ENCODE data around the gene TRAF7.
A peak's percentile ranks its signal among the peaks of the same experiment; 100 is the strongest.
"Not testable (repeated sequence)": the region's sequence is repeated elsewhere in the genome, so short reads cannot be mapped to it uniquely, and the experiment has no call there.

Gene TRAF7

DNA sequence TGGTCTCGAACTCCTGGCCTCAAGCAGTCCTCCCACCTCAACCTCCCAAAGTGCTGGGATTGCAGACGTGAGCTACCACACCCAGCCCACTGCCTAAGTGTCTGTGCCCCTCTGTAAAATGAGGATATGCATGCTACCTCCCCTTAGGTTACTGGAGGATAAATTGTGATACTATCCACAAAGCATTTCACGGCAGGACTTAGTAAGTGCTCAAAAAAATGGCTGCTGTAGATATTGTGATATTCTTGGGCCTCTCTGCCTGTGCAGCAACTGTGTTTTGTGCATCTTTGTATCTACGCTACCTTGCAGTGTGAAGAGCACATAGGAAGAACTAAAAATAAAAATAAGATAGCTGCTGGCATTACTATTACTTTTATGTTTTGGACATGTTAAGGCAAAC is 42.7 kb downstream of the TRAF7 start:
- H3K36me3 ChIP-seq (ENCODE audit: control insufficient read depth, insufficient read depth, low read length) = no peaks in the 10 kb centered on the region
- H3K4me1 ChIP-seq (ENCODE audit: control insufficient read depth, insufficient read depth, low read length) = peaks cover 10% of the 10 kb centered on the region
- WGBS, 2 experiments = 80 to 83% methylated on average over 4 of the region's 4 CpGs
- no peak overlapping the region for H3K27ac ChIP-seq (ENCODE audit: insufficient read depth, low read depth, low read length, poor library complexity, severe bottlenecking)
- no peak overlapping the region for H3K4me3 ChIP-seq (ENCODE audit: insufficient read depth, low read depth, low read length)
- H3K9me3 ChIP-seq (ENCODE audit: control insufficient read depth, low read length) = no peaks in the 10 kb centered on the region
- H3K27me3 ChIP-seq (ENCODE audit: control insufficient read depth, insufficient read depth, low read length, poor library complexity, severe bottlenecking) = peaks cover 65% of the 10 kb centered on the region

DNA sequence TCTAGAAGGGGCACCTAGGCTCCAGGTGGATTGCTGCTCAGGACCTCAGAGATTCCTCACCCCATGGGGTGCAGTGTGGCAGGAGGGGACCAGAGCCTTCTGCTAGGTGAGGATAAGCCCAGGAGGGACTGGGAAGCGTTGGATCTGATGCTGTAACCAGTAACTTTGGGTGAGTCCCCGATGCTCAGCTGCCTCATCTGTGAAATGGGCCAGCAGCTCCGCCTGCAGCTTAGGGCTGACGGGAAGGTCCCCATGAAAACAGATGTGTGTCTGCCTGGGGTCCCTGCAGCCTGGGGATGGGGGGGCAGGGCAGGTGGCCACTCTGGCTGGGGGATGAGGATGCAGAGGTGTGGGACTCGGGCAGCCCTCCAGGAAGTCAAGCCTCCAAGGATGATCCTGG is 43.5 kb downstream of the TRAF7 start:
- H3K4me1 ChIP-seq (ENCODE audit: control insufficient read depth, insufficient read depth, low read length) = peaks cover 10% of the 10 kb centered on the region
- peaks cover 65% of the 10 kb centered on the region for H3K27me3 ChIP-seq (ENCODE audit: control insufficient read depth, insufficient read depth, low read length, poor library complexity, severe bottlenecking)

DNA sequence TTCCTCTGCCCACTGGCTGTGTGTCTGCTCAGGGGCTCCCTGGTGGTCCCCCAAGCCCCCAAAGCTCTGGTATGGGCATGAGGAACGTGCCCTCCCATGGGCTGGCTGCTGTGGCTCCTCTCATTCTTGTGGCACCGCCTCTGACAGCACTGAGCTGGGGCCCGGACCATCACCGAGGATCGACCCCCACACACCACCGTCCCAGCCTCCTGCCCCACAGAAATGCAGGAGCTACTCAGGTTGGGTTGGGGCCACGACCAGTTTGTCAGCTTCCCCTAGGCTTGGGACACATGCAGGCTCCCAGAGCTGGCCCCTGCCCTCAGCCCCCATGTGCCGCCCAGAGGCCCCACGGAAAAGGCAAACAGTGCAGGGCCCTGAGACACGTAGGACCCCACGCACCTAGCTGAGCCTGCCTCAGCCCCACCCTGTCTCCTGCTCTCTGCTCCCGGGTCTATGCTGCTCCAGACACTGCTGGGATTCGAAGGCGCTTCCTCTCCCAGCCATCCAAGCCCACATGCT is 44.1 kb downstream of the TRAF7 start:
- no peak overlapping the region for H3K4me3 ChIP-seq (ENCODE audit: insufficient read depth, low read depth, low read length)
- peaks cover 62% of the 10 kb centered on the region for H3K27me3 ChIP-seq (ENCODE audit: control insufficient read depth, insufficient read depth, low read length, poor library complexity, severe bottlenecking)
- no peaks in the 10 kb centered on the region for H3K36me3 ChIP-seq (ENCODE audit: control insufficient read depth, insufficient read depth, low read length)
- peaks cover 10% of the 10 kb centered on the region for H3K4me1 ChIP-seq (ENCODE audit: control insufficient read depth, insufficient read depth, low read length)
- no peak overlapping the region for H3K27ac ChIP-seq (ENCODE audit: insufficient read depth, low read depth, low read length, poor library complexity, severe bottlenecking)
- no peaks in the 10 kb centered on the region for H3K9me3 ChIP-seq (ENCODE audit: control insufficient read depth, low read length)
- WGBS, 2 experiments = 72 to 76% methylated on average over 14 of the region's 14 CpGs

More for the DNA sequence above, 43.5 kb downstream of the TRAF7 start:
- WGBS, 2 experiments = 79 to 81% methylated on average over 5 of the region's 5 CpGs
- H3K9me3 ChIP-seq (ENCODE audit: control insufficient read depth, low read length) = no peaks in the 10 kb centered on the region
- H3K4me3 ChIP-seq (ENCODE audit: insufficient read depth, low read depth, low read length) = no peak overlapping the region
- no peaks in the 10 kb centered on the region for H3K36me3 ChIP-seq (ENCODE audit: control insufficient read depth, insufficient read depth, low read length)
- no peak overlapping the region for H3K27ac ChIP-seq (ENCODE audit: insufficient read depth, low read depth, low read length, poor library complexity, severe bottlenecking)

DNA sequence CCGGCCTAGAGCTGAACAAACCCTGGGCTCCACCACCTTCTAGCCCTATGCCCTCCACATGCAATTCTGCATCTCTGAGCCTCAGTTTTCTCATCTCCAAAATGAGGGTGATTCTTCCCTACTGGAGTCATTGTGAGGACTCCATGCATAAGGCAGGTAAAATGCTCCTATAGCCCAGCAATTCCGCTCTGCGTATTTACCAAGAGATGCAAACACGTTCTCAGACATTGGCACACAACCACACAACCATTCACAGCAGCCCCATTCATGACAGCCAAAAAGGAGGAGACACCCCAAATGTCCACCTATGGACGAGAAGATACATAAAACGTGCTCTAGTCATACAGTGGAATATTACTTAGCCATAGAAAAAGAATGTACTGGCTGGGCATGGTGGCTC is 44.7 kb downstream of the TRAF7 start:
- Histone ChIP-seq H3K36me3 (ENCODE audit: control insufficient read depth, insufficient read depth, low read length) (no peaks in the 10 kb centered on the region), H3K9me3 (ENCODE audit: control insufficient read depth, low read length) (no peaks in the 10 kb centered on the region), H3K4me3 (ENCODE audit: insufficient read depth, low read depth, low read length) (no peak overlapping the region), H3K27me3 (ENCODE audit: control insufficient read depth, insufficient read depth, low read length, poor library complexity, severe bottlenecking) (peaks cover 55% of the 10 kb centered on the region), H3K27ac (ENCODE audit: insufficient read depth, low read depth, low read length, poor library complexity, severe bottlenecking) (no peak overlapping the region), H3K4me1 (ENCODE audit: control insufficient read depth, insufficient read depth, low read length) (peaks cover 6% of the 10 kb centered on the region)
- 87 to 90% methylated on average over 6 of the region's 6 CpGs for WGBS, 2 experiments

DNA sequence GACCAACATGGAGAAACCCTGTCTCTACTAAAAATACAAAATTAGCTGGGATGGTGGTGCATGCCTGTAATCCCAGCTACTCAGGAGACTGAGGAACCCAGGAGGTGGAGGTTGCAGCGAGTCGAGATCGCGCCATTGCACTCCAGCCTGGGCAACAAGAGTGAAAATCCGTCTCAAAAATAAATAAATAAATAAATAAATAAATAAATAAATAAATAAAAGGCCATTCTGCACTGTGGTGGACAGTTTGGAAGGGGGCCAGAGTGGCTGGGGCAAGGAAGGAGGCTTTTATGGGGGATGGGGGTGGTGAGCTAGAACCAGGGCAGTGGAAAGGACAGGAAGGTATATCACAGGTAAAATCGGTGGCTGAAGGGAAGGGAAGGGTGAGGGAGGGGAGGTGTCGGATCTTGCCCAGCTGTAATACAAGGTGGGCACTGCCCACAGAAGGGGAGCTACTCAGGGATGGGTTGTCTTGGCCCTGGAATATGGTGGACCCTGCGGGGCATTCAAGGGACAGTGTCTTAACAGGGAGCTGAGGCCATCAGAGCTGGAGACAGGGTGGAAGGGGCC is 47.6 kb downstream of the TRAF7 start:
- H3K9me3 ChIP-seq (ENCODE audit: control insufficient read depth, low read length); H3K4me3 ChIP-seq (ENCODE audit: insufficient read depth, low read depth, low read length); H3K27ac ChIP-seq (ENCODE audit: insufficient read depth, low read depth, low read length, poor library complexity, severe bottlenecking); H3K4me1 ChIP-seq (ENCODE audit: control insufficient read depth, insufficient read depth, low read length): not testable (repeated sequence)
- H3K27me3 ChIP-seq (ENCODE audit: control insufficient read depth, insufficient read depth, low read length, poor library complexity, severe bottlenecking) = peaks cover 30% of the 10 kb centered on the region
- H3K36me3 ChIP-seq (ENCODE audit: control insufficient read depth, insufficient read depth, low read length) = peaks cover 13% of the 10 kb centered on the region
- WGBS, 2 experiments = 93 to 95% methylated on average over 7 of the region's 8 CpGs

DNA sequence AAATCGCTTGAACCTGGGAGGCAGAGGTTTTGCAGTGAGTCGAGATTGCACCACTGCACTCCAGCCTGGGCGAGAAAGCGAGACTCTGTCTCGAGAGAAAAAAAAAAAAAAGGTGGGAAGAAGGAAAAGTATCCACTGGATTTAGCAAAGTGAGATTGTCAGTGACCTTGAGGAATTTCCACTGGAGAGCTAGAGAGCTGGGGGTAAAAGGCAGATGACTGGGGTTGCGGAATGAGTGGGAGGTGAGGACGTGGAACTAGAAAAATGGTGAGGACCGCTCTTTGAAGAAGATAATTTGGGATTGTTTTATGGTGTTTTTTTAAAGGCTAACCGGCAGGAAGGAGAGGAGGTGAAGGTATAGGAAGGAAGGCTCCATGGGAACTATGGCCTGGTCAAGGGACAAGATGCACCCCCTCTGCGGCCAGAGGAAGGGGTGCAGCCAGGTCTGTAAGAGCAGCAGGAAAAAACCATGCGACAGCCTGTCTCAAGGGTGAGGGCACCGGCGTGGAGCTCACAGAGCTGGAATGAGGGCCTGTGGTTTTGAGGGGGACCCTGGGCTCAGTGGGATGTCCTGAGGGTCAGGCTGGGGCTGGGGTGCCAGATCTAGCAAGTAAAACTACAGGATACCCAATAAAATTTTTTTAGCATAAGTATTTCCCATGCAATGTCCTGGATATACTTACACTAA is 49.0 kb downstream of the TRAF7 start:
- H3K4me3 ChIP-seq (ENCODE audit: insufficient read depth, low read depth, low read length) = peak overlapping the region; percentile 92
- no peaks in the 10 kb centered on the region for H3K9me3 ChIP-seq (ENCODE audit: control insufficient read depth, low read length)
- H3K36me3 ChIP-seq (ENCODE audit: control insufficient read depth, insufficient read depth, low read length) = peaks cover 20% of the 10 kb centered on the region
- H3K4me1 ChIP-seq (ENCODE audit: control insufficient read depth, insufficient read depth, low read length) = no peaks in the 10 kb centered on the region
- H3K27ac ChIP-seq (ENCODE audit: insufficient read depth, low read depth, low read length, poor library complexity, severe bottlenecking) = no peak overlapping the region
- H3K27me3 ChIP-seq (ENCODE audit: control insufficient read depth, insufficient read depth, low read length, poor library complexity, severe bottlenecking) = peaks cover 16% of the 10 kb centered on the region
- 81 to 82% methylated on average over 13 of the region's 13 CpGs for WGBS, 2 experiments

DNA sequence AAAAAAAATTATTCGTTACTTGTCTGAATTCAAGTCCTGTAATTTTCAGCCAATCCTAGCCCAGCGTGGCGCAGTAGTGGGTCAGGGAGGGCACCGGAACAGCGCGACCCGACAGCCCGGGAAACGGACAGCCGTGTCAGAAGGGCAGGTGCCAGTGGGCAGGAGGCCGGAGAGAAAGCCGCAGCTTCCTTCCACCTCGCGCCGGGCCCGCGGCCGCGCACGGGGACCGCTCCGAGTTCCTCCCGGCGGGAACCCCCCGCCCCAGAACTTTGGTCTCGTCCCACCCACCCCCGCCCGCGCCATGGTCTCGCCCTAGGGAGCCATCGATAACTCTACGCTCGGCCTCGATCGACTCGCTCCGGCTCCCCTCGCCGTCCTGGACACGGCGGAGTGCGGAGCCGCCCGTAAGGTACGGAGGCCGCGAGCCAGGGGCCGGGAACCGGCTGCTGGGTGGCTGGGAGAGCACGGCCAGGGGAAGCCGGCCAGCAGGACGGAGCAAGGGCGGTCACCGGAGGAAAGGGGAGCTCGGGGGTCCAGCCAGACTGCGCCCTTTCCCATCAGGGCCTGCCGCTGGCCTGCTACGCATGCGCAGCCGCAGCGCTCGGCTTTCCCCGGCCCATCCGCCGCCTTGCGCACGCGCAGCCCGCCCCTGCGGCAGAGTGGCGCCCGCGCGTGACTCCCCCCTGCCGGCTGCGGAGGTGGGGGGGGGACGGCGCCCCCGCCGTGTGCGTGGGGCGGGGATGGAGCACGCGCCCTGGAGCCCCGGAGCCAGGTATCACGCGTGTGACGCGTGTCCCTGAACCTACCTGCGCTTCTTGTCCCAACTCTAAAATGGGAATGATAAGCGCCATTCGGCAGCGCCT is 49.8 kb downstream of the TRAF7 start, which contains the start of gene MLST8:
Gene MLST8, plus strand, starts transcription at position 351 of the 863 bp plus-strand sequence. CDS start 632 bp downstream, outside the sequence.
- H3K4me3 ChIP-seq (ENCODE audit: insufficient read depth, low read depth, low read length) = peak within 1 kb of the TSS; percentile 92
- H3K27me3 ChIP-seq (ENCODE audit: control insufficient read depth, insufficient read depth, low read length, poor library complexity, severe bottlenecking) = peaks cover 9% of the 10 kb centered on the region
- H3K9me3 ChIP-seq (ENCODE audit: control insufficient read depth, low read length) = no peaks in the 10 kb centered on the region
- no peaks in the 10 kb centered on the region for H3K4me1 ChIP-seq (ENCODE audit: control insufficient read depth, insufficient read depth, low read length)
- WGBS, 2 experiments = 0 to 1% methylated on average over 93 of the region's 93 CpGs
- H3K36me3 ChIP-seq (ENCODE audit: control insufficient read depth, insufficient read depth, low read length) = peaks cover 20% of the 10 kb centered on the region
- H3K27ac ChIP-seq (ENCODE audit: insufficient read depth, low read depth, low read length, poor library complexity, severe bottlenecking) = peak within 1 kb of the TSS; percentile 44

DNA sequence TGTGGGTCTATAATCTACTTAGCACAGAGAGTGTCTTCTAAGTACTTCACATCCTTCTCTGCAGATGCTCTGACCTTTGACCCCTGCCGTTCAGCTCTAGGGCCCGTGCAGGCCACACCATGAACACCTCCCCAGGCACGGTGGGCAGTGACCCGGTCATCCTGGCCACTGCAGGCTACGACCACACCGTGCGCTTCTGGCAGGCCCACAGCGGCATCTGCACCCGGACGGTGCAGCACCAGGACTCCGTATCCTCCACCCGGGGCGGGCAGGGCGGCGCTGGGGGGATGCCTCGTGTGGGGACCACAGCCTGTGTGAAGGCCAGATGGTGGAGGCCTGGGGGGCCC is 50.4 kb downstream of the TRAF7 start:
- H3K36me3 ChIP-seq (ENCODE audit: control insufficient read depth, insufficient read depth, low read length) = peaks cover 20% of the 10 kb centered on the region
- H3K27me3 ChIP-seq (ENCODE audit: control insufficient read depth, insufficient read depth, low read length, poor library complexity, severe bottlenecking) = peaks cover 5% of the 10 kb centered on the region
- no peaks in the 10 kb centered on the region for H3K9me3 ChIP-seq (ENCODE audit: control insufficient read depth, low read length)
- WGBS, 2 experiments = 27 to 31% methylated on average over 16 of the region's 16 CpGs
- H3K4me3 ChIP-seq (ENCODE audit: insufficient read depth, low read depth, low read length) = peak overlapping the region; percentile 92
- H3K27ac ChIP-seq (ENCODE audit: insufficient read depth, low read depth, low read length, poor library complexity, severe bottlenecking) = no peak overlapping the region
- no peaks in the 10 kb centered on the region for H3K4me1 ChIP-seq (ENCODE audit: control insufficient read depth, insufficient read depth, low read length)

DNA sequence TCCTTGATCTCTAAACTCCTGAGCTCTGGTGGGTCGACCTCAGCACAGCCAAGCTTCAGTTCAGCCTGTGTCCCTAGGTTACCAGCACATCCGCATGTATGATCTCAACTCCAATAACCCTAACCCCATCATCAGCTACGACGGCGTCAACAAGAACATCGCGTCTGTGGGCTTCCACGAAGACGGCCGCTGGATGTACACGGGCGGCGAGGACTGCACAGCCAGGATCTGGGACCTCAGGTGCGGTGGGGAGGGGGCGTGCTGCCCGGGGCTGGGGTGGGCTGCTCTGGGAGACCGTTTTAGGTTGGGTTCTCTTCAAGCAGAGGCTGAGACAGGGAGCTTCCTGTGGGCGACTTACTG is 50.8 kb downstream of the TRAF7 start:
- Histone ChIP-seq H3K9me3 (ENCODE audit: control insufficient read depth, low read length) (no peaks in the 10 kb centered on the region), H3K27ac (ENCODE audit: insufficient read depth, low read depth, low read length, poor library complexity, severe bottlenecking) (no peak overlapping the region), H3K4me1 (ENCODE audit: control insufficient read depth, insufficient read depth, low read length) (no peaks in the 10 kb centered on the region), H3K4me3 (ENCODE audit: insufficient read depth, low read depth, low read length) (peak overlapping the region; percentile 92), H3K27me3 (ENCODE audit: control insufficient read depth, insufficient read depth, low read length, poor library complexity, severe bottlenecking) (peaks cover 5% of the 10 kb centered on the region), H3K36me3 (ENCODE audit: control insufficient read depth, insufficient read depth, low read length) (peaks cover 20% of the 10 kb centered on the region)
- WGBS, 2 experiments = 93 to 95% methylated on average over 18 of the region's 18 CpGs

All from ectodermal cell (in vitro differentiated cells).